ENCODE measurements around the gene CRK.

The CRK gene

GRCh38 chr17:1440921-1441320, 15.1 kb downstream of the CRK start:
- Histone ChIP-seq H3K27me3 (replicated peaks; ENCODE audit: insufficient read depth, low read length) (no peaks in the 10 kb centered on the region), H3K9me3 (replicated peaks; ENCODE audit: insufficient read depth, low read length) (no peaks in the 10 kb centered on the region), H3K4me2 (ENCODE audit: low read depth, low read length) (no peak overlapping the region), H3K9ac (ENCODE audit: low read length) (no peak overlapping the region), H3F3A (ENCODE audit: insufficient read depth, low read length) (0 out of 2 replicates have a peak, but pooled peaks cover 5% of the 10 kb centered on the region), H2AFZ (ENCODE audit: low read length) (no peak overlapping the region), H3K9me2 (replicated peaks; ENCODE audit: insufficient read depth, low read length) (no peaks in the 10 kb centered on the region), H3K4me1 (ENCODE audit: low read length) (peaks cover 6% of the 10 kb centered on the region; the same call in 1 of the 2 replicates), H4K20me1 (ENCODE audit: insufficient read depth, low read length) (peaks cover 6% of the 10 kb centered on the region; the same call in 1 of the 2 replicates), H3K79me2 (ENCODE audit: low read length) (peaks cover 83% of the 10 kb centered on the region), H3K36me3 (replicated peaks; ENCODE audit: insufficient read depth, low read length) (no peaks in the 10 kb centered on the region), H3K27ac (ENCODE audit: low read length) (no peak overlapping the region), H3K4me3 (ENCODE audit: low read length) (no peak overlapping the region)
- TF ChIP-seq EZH2phosphoT487 (IDR thresholded peaks at IDR 0.05; ENCODE audit: low read length), result no peak
- no peak for DNase-seq

- no peaks in the 10 kb centered on the region for H3K9me3 ChIP-seq (replicated peaks; ENCODE audit: insufficient read depth, low read length)
- H3K27ac ChIP-seq (ENCODE audit: low read length), result no peak overlapping the region
- no peak overlapping the region for H3K4me2 ChIP-seq (ENCODE audit: low read depth, low read length)
- no peak for TF ChIP-seq EZH2phosphoT487 (IDR thresholded peaks at IDR 0.05; ENCODE audit: low read length)
- no peak for TF ChIP-seq EZH2 (optimal IDR thresholded peaks at IDR 0.05; ENCODE audit: low read depth, low read length)
- no peak for TF ChIP-seq CTCF (IDR thresholded peaks at IDR 0.05; ENCODE audit: low read length)
- no peak overlapping the region for H3K4me3 ChIP-seq (ENCODE audit: low read length)
- no peak overlapping the region for H2AFZ ChIP-seq (ENCODE audit: low read length)
- H3K4me1 ChIP-seq (ENCODE audit: low read length), result peaks cover 19% of the 10 kb centered on the region
- peaks cover 83% of the 10 kb centered on the region for H3K79me2 ChIP-seq (ENCODE audit: low read length)
- H3K9ac ChIP-seq (ENCODE audit: low read length), result no peak overlapping the region
- H3K27me3 ChIP-seq (replicated peaks; ENCODE audit: insufficient read depth, low read length), result no peaks in the 10 kb centered on the region
- no peaks in the 10 kb centered on the region for H3K9me2 ChIP-seq (replicated peaks; ENCODE audit: insufficient read depth, low read length)
- no peak for DNase-seq
- peaks cover 14% of the 10 kb centered on the region; the same call in 1 of the 2 replicates for H3F3A ChIP-seq (ENCODE audit: insufficient read depth, low read length)
- H4K20me1 ChIP-seq (ENCODE audit: insufficient read depth, low read length), result no peaks in the 10 kb centered on the region
- H3K36me3 ChIP-seq (replicated peaks; ENCODE audit: insufficient read depth, low read length), result no peaks in the 10 kb centered on the region
Measured at GRCh38 chr17:1438593-1439083, 17.4 kb downstream of the CRK start.

- Histone ChIP-seq H3K27me3 (replicated peaks; ENCODE audit: insufficient read depth, low read length) (no peaks in the 10 kb centered on the region), H3K79me2 (ENCODE audit: low read length) (peaks cover 82% of the 10 kb centered on the region), H3K9me3 (replicated peaks; ENCODE audit: insufficient read depth, low read length) (no peaks in the 10 kb centered on the region), H3K9me2 (replicated peaks; ENCODE audit: insufficient read depth, low read length) (no peaks in the 10 kb centered on the region), H4K20me1 (ENCODE audit: insufficient read depth, low read length) (no peaks in the 10 kb centered on the region), H2AFZ (ENCODE audit: low read length) (no peak overlapping the region), H3K4me2 (ENCODE audit: low read depth, low read length) (no peak overlapping the region), H3K4me3 (ENCODE audit: low read length) (no peak overlapping the region), H3K9ac (ENCODE audit: low read length) (no peak overlapping the region), H3F3A (ENCODE audit: insufficient read depth, low read length) (peaks cover 14% of the 10 kb centered on the region; the same call in 1 of the 2 replicates), H3K36me3 (replicated peaks; ENCODE audit: insufficient read depth, low read length) (no peaks in the 10 kb centered on the region), H3K4me1 (ENCODE audit: low read length) (peaks cover 19% of the 10 kb centered on the region), H3K27ac (ENCODE audit: low read length) (peak overlapping the region; percentile 76; the same call in 1 of the 2 replicates)
- peak; percentile 19 for DNase-seq
- TF ChIP-seq CTCF (IDR thresholded peaks at IDR 0.05; ENCODE audit: low read length) (no peak), EZH2 (optimal IDR thresholded peaks at IDR 0.05; ENCODE audit: low read depth, low read length) (no peak), EZH2phosphoT487 (IDR thresholded peaks at IDR 0.05; ENCODE audit: low read length) (no peak)
Measured at GRCh38 chr17:1435326-1435725, 20.7 kb downstream of the CRK start.

GRCh38 chr17:1434150-1434549, 21.9 kb downstream of the CRK start:
- no peak overlapping the region for H3K9ac ChIP-seq (ENCODE audit: low read length)
- no peak for DNase-seq
- H3K9me3 ChIP-seq (replicated peaks; ENCODE audit: insufficient read depth, low read length), result no peaks in the 10 kb centered on the region
- no peaks in the 10 kb centered on the region for H3K27me3 ChIP-seq (replicated peaks; ENCODE audit: insufficient read depth, low read length)
- no peaks in the 10 kb centered on the region for H3K36me3 ChIP-seq (replicated peaks; ENCODE audit: insufficient read depth, low read length)
- peaks cover 83% of the 10 kb centered on the region for H3K79me2 ChIP-seq (ENCODE audit: low read length)
- no peak overlapping the region for H2AFZ ChIP-seq (ENCODE audit: low read length)
- peak overlapping the region; percentile 76 for H3K27ac ChIP-seq (ENCODE audit: low read length)
- H3K9me2 ChIP-seq (replicated peaks; ENCODE audit: insufficient read depth, low read length), result no peaks in the 10 kb centered on the region
- TF ChIP-seq EZH2 (optimal IDR thresholded peaks at IDR 0.05; ENCODE audit: low read depth, low read length) (no peak), CTCF (IDR thresholded peaks at IDR 0.05; ENCODE audit: low read length) (no peak), EZH2phosphoT487 (IDR thresholded peaks at IDR 0.05; ENCODE audit: low read length) (no peak)
- no peaks in the 10 kb centered on the region for H4K20me1 ChIP-seq (ENCODE audit: insufficient read depth, low read length)
- H3K4me1 ChIP-seq (ENCODE audit: low read length), result peaks cover 19% of the 10 kb centered on the region
- H3F3A ChIP-seq (ENCODE audit: insufficient read depth, low read length), result peaks cover 14% of the 10 kb centered on the region; the same call in 1 of the 2 replicates
- no peak overlapping the region for H3K4me2 ChIP-seq (ENCODE audit: low read depth, low read length)
- H3K4me3 ChIP-seq (ENCODE audit: low read length), result no peak overlapping the region

All from MM.1S (cell line).